Upper lobe of left lung (tissue), 4 donors: ENCODE measurements around the gene COX10.

Experiments
- CTCF ChIP-seq, 6 experiments: fragments of 450-650 bp in 4 of 6; fragments of 200-600 bp in 2 of 6; sonication (generic) in 2 of 6; IDR thresholded peaks; one replicate each; pipeline ENCODE4 v1.5.1; 2016 to 2019; ENCODE audit warnings: antibody characterized with exemption in 6 of 6
- EP300 ChIP-seq, 4 donors: sonication (generic); formaldehyde crosslinking; IDR thresholded peaks; one replicate each; pipeline ENCODE4 v1.5.1; 2017; ENCODE audit warnings: antibody characterized with exemption in 4 of 4, control low read depth in 2 of 4
- POLR2AphosphoS5 ChIP-seq, 2 donors: sonication (generic); formaldehyde crosslinking; IDR thresholded peaks; one replicate each; pipeline ENCODE4 v1.5.1; 2017; ENCODE audit warnings: antibody characterized with exemption in 2 of 2

- TF ChIP-seq CTCF (IDR thresholded peaks at IDR 0.05) (no peak), EP300 (IDR thresholded peaks at IDR 0.05) (no peak), POLR2AphosphoS5 (IDR thresholded peaks at IDR 0.05) (no peak)
These were observed 22.3 kb upstream of the COX10 start for GRCh38 chr17:14046978-14047377.
